Psoas muscle (tissue), 8 donors: Measurements from ENCODE around the gene MAP2K2. TPM values are rescaled to one million over a fixed set of nuclear protein-coding genes. Genes with fewer than 3 reads are reported as not detected.
A peak's percentile ranks its signal among the peaks of the same experiment; 100 is the strongest.

Experiments
- ATAC-seq, 4 donors: fragments of 200-7000 bp; cut with Tn5 transposase; one replicate each; pipeline ENCODE4 v1.9.1; 2020; ENCODE audit warnings: moderate library complexity in 3 of 4, mild to moderate bottlenecking in 2 of 4
- DNase-seq, 2 donors: peaks; one replicate each; pipeline ENCODE4 v3.0.0-alpha.2; 2020
- H3K27ac ChIP-seq: fragments of 200-600 bp; one replicate; pipeline ENCODE4 v1.8.0; 2022
- H3K27me3 ChIP-seq, 3 donors: fragments of 200-600 bp in 1 of 3; one replicate each; pipeline versions ENCODE4 v1.6.1 to v1.8.0; 2013 to 2022; ENCODE audit warnings: low read length in 2 of 3, mild to moderate bottlenecking in 2 of 3, moderate library complexity in 1 of 3; ENCODE audit not compliant: insufficient read depth in 3 of 3
- H3K36me3 ChIP-seq, 2 donors: fragments of 200-600 bp in 1 of 2; one replicate each; pipeline versions ENCODE4 v1.6.1 to v1.8.0; 2013 to 2022; ENCODE audit warnings: low read depth in 1 of 2, mild to moderate bottlenecking in 1 of 2, moderate library complexity in 1 of 2; ENCODE audit not compliant: insufficient read depth in 1 of 2
- H3K4me1 ChIP-seq: fragments of 200-600 bp; one replicate; pipeline ENCODE4 v1.8.0; 2022
- H3K4me3 ChIP-seq: fragments of 200-600 bp; one replicate; pipeline ENCODE4 v1.8.0; 2022; ENCODE audit warnings: mild to moderate bottlenecking
- H3K9me3 ChIP-seq: fragments of 200-600 bp; one replicate; pipeline ENCODE4 v1.8.0; 2022
- WGBS, 3 donors: extraction: QIAGEN DNeasy Blood & Tissue Kit; methylation state at CpG; one replicate each; pipeline versions ENCODE4 v1.1.6 to v1.1.7; 2013; 5-methylcytosine and 5-hydroxymethylcytosine counted together
- intact Hi-C, 2 donors: fragments of 100-400 bp; cut with DNase I; formaldehyde crosslinking; loops; one replicate each; pipeline versions ENCODE4 v1.11.0 to v1.14.2; 2022
- polyA plus RNA-seq, 3 donors: library from polyadenylated mRNA; stranded (reverse); fragments of 200-250 nt; gene quantifications; one replicate each; pipeline ENCODE4 v1.2.3, GENCODE V29; 2013
- total RNA-seq, 4 donors: library from RNA; stranded (reverse); fragmentation: NEBNext Ultra II Directional in 2 of 4; extraction: Animal tissue kit (Norgen Biotek cat#: 25700) in 2 of 4; gene quantifications; one replicate each; pipeline versions ENCODE4 v1.2.1 to v1.2.4, GENCODE V29; 2021 to 2023
- TF ChIP-seq, protein P1 (sequence below): fragments of 200-600 bp; IDR thresholded peaks from one replicate; pipeline ENCODE4 v1.8.0; 2022; ENCODE audit warnings: antibody characterized with exemption
- donor health status: healthy with polysubstance abuse.
- donor health status: DM: no; HTN: no; CAD: no; lungs with moderate emphysema.
- donor health status: Bipolar disorder and iron deficiency.
- donor health status: healthy.
- donor health status: DM: yes; HTN: yes; CAD: no.
- donor health status: DM: no; HTN: no; CAD: no.
- donor health status: DM: no; HTN: no; CAD: no.
- donor health status: DM: yes; HTN: yes; CAD: no.

MAP2K2 gene
- total and polyA plus RNA-seq, 7 donors: 136 to 290 (median 189) TPM

DNA sequence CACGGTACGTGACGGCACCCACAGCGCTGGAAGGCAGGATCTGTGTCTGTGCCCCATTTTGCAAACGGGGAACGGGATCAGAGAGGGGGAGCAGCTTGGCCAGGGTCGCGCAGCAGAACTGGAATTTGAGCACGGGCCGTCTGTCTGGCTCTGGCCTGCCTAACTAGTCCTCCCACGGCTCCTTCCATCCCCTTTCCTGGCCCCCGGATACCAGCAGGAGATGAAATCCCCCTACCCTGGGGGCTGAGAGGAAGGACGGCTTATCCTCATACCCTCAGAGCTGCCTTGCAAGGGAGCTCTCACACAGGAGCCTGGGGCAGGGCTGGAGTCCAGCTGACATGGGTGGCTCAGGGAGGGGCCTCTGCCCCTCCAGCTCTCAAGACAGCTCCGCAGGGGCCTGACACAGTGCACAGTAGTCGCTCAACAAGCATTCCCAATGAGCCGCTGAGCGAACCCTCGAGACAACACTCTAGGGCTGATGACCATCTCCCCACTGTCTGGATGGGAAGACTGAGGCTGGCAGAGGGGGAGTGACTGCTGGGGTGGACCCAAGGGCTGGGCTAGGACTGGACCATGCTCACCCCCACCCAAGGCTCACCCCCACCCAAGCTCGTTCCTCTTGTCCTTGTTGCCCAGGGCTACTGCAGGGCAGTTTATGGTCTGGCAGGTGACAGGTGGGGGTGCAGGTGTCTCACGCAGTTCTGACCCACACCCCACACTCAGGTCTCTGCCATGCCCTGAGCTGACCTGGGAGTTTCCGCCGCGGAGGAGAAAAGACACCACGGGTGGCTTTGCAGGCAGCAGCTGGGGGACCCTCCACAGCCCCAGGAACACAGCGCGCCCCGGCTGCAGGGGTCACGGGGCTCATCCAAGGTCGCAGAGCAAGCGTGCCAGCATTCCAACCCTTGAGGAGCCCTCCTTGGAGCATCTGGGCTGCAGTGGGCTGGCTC is 61.2 kb downstream of the MAP2K2 start:
- Histone ChIP-seq H3K27ac (peak overlapping the region; percentile 96), H3K4me1 (peaks cover 64% of the 10 kb centered on the region), H3K36me3 (no peaks in the 10 kb centered on the region), H3K9me3 (no peaks in the 10 kb centered on the region), H3K4me3 (peak overlapping the region; percentile 97), H3K27me3 (no peaks in the 10 kb centered on the region)
- no peak for ATAC-seq
- WGBS, 3 donors: 48 to 65% (median 55%) methylated on average over 28 to 30 of the region's 30 CpGs
- TF ChIP-seq, protein P1, sequence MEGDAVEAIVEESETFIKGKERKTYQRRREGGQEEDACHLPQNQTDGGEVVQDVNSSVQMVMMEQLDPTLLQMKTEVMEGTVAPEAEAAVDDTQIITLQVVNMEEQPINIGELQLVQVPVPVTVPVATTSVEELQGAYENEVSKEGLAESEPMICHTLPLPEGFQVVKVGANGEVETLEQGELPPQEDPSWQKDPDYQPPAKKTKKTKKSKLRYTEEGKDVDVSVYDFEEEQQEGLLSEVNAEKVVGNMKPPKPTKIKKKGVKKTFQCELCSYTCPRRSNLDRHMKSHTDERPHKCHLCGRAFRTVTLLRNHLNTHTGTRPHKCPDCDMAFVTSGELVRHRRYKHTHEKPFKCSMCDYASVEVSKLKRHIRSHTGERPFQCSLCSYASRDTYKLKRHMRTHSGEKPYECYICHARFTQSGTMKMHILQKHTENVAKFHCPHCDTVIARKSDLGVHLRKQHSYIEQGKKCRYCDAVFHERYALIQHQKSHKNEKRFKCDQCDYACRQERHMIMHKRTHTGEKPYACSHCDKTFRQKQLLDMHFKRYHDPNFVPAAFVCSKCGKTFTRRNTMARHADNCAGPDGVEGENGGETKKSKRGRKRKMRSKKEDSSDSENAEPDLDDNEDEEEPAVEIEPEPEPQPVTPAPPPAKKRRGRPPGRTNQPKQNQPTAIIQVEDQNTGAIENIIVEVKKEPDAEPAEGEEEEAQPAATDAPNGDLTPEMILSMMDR: no peak
- peak; percentile 31 to 55 for DNase-seq
- intact Hi-C loops: loop anchor here in 1 of 2 donors (5.0 kb wide), 2 partner anchors 55 to 80 kb away; partner anchors contain the start of gene PIAS4

- Histone ChIP-seq H3K27me3 (no peaks in the 10 kb centered on the region), H3K4me3 (peak overlapping the region; percentile 97), H3K4me1 (peaks cover 64% of the 10 kb centered on the region), H3K36me3 (no peaks in the 10 kb centered on the region), H3K9me3 (no peaks in the 10 kb centered on the region), H3K27ac (peak overlapping the region; percentile 96)
- 47 to 62% (median 50%) methylated on average over 28 to 29 of the region's 29 CpGs for WGBS, 3 donors
- intact Hi-C loops: loop anchor here in 1 of 2 donors (5.0 kb wide), 2 partner anchors 55 to 80 kb away; partner anchors contain the start of gene PIAS4
- TF ChIP-seq, protein P1: no peak
- no peak for ATAC-seq
- peak; percentile 22 to 63 for DNase-seq
Observed at GRCh38 chr19:4061683-4062418, 62.1 kb downstream of the MAP2K2 start.

GRCh38 chr19:4061178-4061682 is 62.7 kb downstream of the MAP2K2 start:
- intact Hi-C loops: loop anchor here in 1 of 2 donors (5.0 kb wide), 2 partner anchors 54 to 79 kb away; partner anchors contain the start of gene PIAS4
- Histone ChIP-seq H3K36me3 (no peaks in the 10 kb centered on the region), H3K4me1 (peaks cover 64% of the 10 kb centered on the region)

GRCh38 chr19:4060621-4061177 is 63.2 kb downstream of the MAP2K2 start:
- intact Hi-C loops: loop anchor here in 1 of 2 donors (5.0 kb wide), 2 partner anchors 53 to 78 kb away; partner anchors contain the start of gene PIAS4
- H3K27me3 ChIP-seq: no peaks in the 10 kb centered on the region
- ATAC-seq (no peak), DNase-seq (no peak)
- H3K36me3 ChIP-seq: no peaks in the 10 kb centered on the region
- H3K4me3 ChIP-seq: peak overlapping the region; percentile 97
- H3K9me3 ChIP-seq: no peaks in the 10 kb centered on the region
- peaks cover 64% of the 10 kb centered on the region for H3K4me1 ChIP-seq
- WGBS, 3 donors: 72 to 86% (median 77%) methylated on average over 16 of the region's 16 CpGs
- peak overlapping the region; percentile 96 for H3K27ac ChIP-seq
- TF ChIP-seq, protein P1: no peak

More at GRCh38 chr19:4061178-4061682, 62.7 kb downstream of the MAP2K2 start:
- WGBS, 3 donors: 4 to 11% (median 7%) methylated on average over 11 to 23 of the region's 23 CpGs
- Histone ChIP-seq H3K9me3 (no peaks in the 10 kb centered on the region), H3K27me3 (no peaks in the 10 kb centered on the region), H3K4me3 (peak overlapping the region; percentile 97), H3K27ac (peak overlapping the region; percentile 96)
- DNase-seq (peak; percentile 89 to 94), ATAC-seq (peak; percentile 19 to 57 (median 50))
- TF ChIP-seq, protein P1: no peak
